ENCODE results near the gene EZR. TPM values are rescaled to one million over a fixed set of nuclear protein-coding genes. Genes with fewer than 3 reads are reported as not detected.

EZR gene
- total and polyA plus RNA-seq, 8 donors = 69.5 to 317 (median 218) TPM

- intact Hi-C loops (cut with DNase I; ENCODE audit: low total_unique reads) = no loop called here
These were observed 15.0 kb downstream of the EZR start for GRCh38 chr6:158804207-158804606.

GRCh38 chr6:158803733-158804143 lies 15.4 kb downstream of the EZR start:
- peaks cover 0 to 19% (median 7%) of the 10 kb centered on the region in 4 donors for H3K36me3 ChIP-seq
- H3K27ac ChIP-seq = peak overlapping the region; percentile 44 to 81 (median 63)
- peaks cover 52 to 96% (median 78%) of the 10 kb centered on the region in 4 donors for H3K4me1 ChIP-seq
- H3K9me3 ChIP-seq = no peaks in the 10 kb centered on the region
- H3K27me3 ChIP-seq = no peaks in the 10 kb centered on the region
- no peak overlapping the region for H3K4me3 ChIP-seq
- TF ChIP-seq POLR2A (IDR thresholded peaks at IDR 0.05) (no peak), POLR2AphosphoS5 (IDR thresholded peaks at IDR 0.05) (peak in 2 of 3 donors; percentile 16 to 39), CTCF (IDR thresholded peaks at IDR 0.05) (no peak)
- DNase-seq = peak; percentile 34 to 86
- intact Hi-C loops (cut with DNase I; ENCODE audit: low total_unique reads) = no loop called here
- WGBS, 5 donors = 8 to 34% (median 17%) methylated on average over 5 of the region's 5 CpGs

More at GRCh38 chr6:158804207-158804606, 15.0 kb downstream of the EZR start:
- Histone ChIP-seq H3K4me3 (no peak overlapping the region), H3K27me3 (no peaks in the 10 kb centered on the region), H3K9me3 (no peaks in the 10 kb centered on the region), H3K4me1 (peaks cover 50 to 96% (median 78%) of the 10 kb centered on the region in 4 donors), H3K36me3 (peaks cover 0 to 21% (median 9%) of the 10 kb centered on the region in 4 donors), H3K27ac (peak overlapping the region in 4 of 5 donors; percentile 44 to 73 (median 61))
- TF ChIP-seq CTCF (IDR thresholded peaks at IDR 0.05) (no peak), POLR2AphosphoS5 (IDR thresholded peaks at IDR 0.05) (no peak), POLR2A (IDR thresholded peaks at IDR 0.05) (no peak), EP300 (IDR thresholded peaks at IDR 0.05) (no peak)
- DNase-seq = no peak

- intact Hi-C loops (cut with DNase I; ENCODE audit: low total_unique reads) = no loop called here
- H3K4me3 ChIP-seq = no peak overlapping the region
- TF ChIP-seq EP300 (IDR thresholded peaks at IDR 0.05) = no peak
- no peak for TF ChIP-seq CTCF (IDR thresholded peaks at IDR 0.05)
- no peak for TF ChIP-seq POLR2AphosphoS5 (IDR thresholded peaks at IDR 0.05)
- H3K36me3 ChIP-seq = peaks cover 0 to 6% (median 0%) of the 10 kb centered on the region in 4 donors
- no peaks in the 10 kb centered on the region for H3K9me3 ChIP-seq
- H3K4me1 ChIP-seq = peaks cover 66 to 96% (median 77%) of the 10 kb centered on the region in 4 donors
- H3K27ac ChIP-seq = peak overlapping the region; percentile 19 to 68 (median 39)
- peak in 1 of 2 donors; percentile 25 for DNase-seq
- H3K27me3 ChIP-seq = no peaks in the 10 kb centered on the region
- WGBS, 5 donors = 61 to 80% (median 62%) methylated on average over 7 of the region's 7 CpGs
These were observed 17.4 kb downstream of the EZR start for GRCh38 chr6:158801655-158802294.

GRCh38 chr6:158799051-158799792 lies 19.9 kb downstream of the EZR start:
- Histone ChIP-seq H3K9me3 (no peaks in the 10 kb centered on the region), H3K27ac (peak overlapping the region; percentile 39 to 79 (median 70)), H3K4me3 (no peak overlapping the region), H3K36me3 (peaks cover 0 to 18% (median 0%) of the 10 kb centered on the region in 4 donors), H3K4me1 (peaks cover 71 to 97% (median 84%) of the 10 kb centered on the region in 4 donors), H3K27me3 (no peaks in the 10 kb centered on the region)
- 13 to 33% (median 21%) methylated on average over 11 of the region's 11 CpGs for WGBS, 5 donors
- intact Hi-C loops (cut with DNase I; ENCODE audit: low total_unique reads) = no loop called here
- TF ChIP-seq CTCF (IDR thresholded peaks at IDR 0.05) (peak in 3 of 7 experiments; percentile 3 to 41 (median 39)), POLR2AphosphoS5 (IDR thresholded peaks at IDR 0.05) (peak in 2 of 3 donors; percentile 7 to 77), EP300 (IDR thresholded peaks at IDR 0.05) (no peak), POLR2A (IDR thresholded peaks at IDR 0.05) (no peak)
- DNase-seq = peak; percentile 73 to 92
